ENCODE measurements around the gene TNIP3.

The TNIP3 gene

DNA sequence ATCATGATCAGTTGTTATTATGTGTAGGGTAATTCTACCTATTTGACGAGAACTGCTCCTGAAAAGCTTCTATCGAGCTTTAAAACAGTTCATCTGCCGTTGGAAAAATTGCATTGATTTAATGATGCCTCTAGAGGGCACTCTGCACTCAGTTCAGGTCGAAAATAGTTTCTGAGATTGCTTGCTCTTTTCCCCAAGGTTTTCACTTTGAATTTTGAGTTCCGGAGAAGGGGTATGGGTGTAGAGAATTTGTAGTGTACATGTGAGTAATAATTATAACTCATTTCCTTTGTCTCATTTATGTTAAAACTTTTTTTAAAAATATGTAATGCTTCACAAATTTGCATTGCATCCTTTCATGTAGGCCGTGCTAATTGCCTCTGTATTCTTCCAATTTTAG, 28.4 kb upstream of the TNIP3 start:
- Histone ChIP-seq H3K27me3 (ENCODE audit: control insufficient read depth, insufficient read depth, low read length, poor library complexity, severe bottlenecking) (no peaks in the 10 kb centered on the region), H3K4me1 (ENCODE audit: control insufficient read depth, insufficient read depth, low read length) (peaks cover 4% of the 10 kb centered on the region), H3K4me3 (ENCODE audit: insufficient read depth, low read depth, low read length) (no peak overlapping the region), H3K9me3 (ENCODE audit: control insufficient read depth, low read length) (no peaks in the 10 kb centered on the region), H3K27ac (ENCODE audit: insufficient read depth, low read depth, low read length, poor library complexity, severe bottlenecking) (no peak overlapping the region), H3K36me3 (ENCODE audit: control insufficient read depth, insufficient read depth, low read length) (no peaks in the 10 kb centered on the region)
- WGBS, 2 experiments, result 45 to 49% methylated on average over 5 of the region's 6 CpGs

DNA sequence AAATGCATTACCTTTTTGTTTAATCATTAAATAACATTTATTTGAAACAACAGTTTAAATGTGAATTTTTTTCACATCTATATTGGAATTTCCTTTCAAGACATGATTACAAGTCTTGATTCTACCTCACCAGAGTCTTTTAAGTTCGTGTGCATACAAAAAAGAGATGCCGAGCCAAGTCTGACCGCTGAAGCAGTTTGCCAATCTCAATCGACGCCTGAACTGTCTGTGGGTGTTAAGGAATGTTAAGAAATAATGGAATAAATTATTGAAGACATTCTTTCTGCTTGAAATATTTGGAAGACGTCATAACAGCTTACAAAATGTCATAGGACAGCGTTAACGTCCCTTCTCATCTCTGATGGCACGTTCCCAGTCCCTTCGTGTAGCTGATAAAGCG, 27.9 kb upstream of the TNIP3 start:
- no peaks in the 10 kb centered on the region for H3K27me3 ChIP-seq (ENCODE audit: control insufficient read depth, insufficient read depth, low read length, poor library complexity, severe bottlenecking)
- H3K9me3 ChIP-seq (ENCODE audit: control insufficient read depth, low read length), result no peaks in the 10 kb centered on the region
- H3K36me3 ChIP-seq (ENCODE audit: control insufficient read depth, insufficient read depth, low read length), result no peaks in the 10 kb centered on the region
- H3K27ac ChIP-seq (ENCODE audit: insufficient read depth, low read depth, low read length, poor library complexity, severe bottlenecking), result no peak overlapping the region
- no peak overlapping the region for H3K4me3 ChIP-seq (ENCODE audit: insufficient read depth, low read depth, low read length)
- 91 to 92% methylated on average over 11 of the region's 11 CpGs for WGBS, 2 experiments
- peaks cover 4% of the 10 kb centered on the region for H3K4me1 ChIP-seq (ENCODE audit: control insufficient read depth, insufficient read depth, low read length)

DNA sequence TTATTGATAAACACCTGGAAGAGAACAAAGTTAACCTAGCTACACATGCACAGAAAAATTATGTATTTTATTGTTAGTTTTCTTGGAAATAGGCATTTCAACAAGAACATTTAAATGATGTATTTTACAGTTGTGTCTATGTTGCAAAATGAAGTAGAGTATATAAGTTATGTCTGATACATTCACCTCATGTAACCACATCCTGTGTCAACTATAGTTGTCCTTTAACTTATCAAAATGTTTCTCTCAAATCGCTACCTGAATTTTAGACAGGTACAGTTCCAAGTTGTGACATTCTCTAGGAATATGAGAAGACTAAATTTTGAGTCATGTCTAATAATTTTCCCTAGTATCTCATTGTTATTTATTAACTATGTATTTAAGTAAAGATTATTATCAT, 27.2 kb upstream of the TNIP3 start:
- Histone ChIP-seq H3K27ac (ENCODE audit: insufficient read depth, low read depth, low read length, poor library complexity, severe bottlenecking) (no peak overlapping the region), H3K4me3 (ENCODE audit: insufficient read depth, low read depth, low read length) (no peak overlapping the region), H3K27me3 (ENCODE audit: control insufficient read depth, insufficient read depth, low read length, poor library complexity, severe bottlenecking) (no peaks in the 10 kb centered on the region), H3K4me1 (ENCODE audit: control insufficient read depth, insufficient read depth, low read length) (peaks cover 4% of the 10 kb centered on the region), H3K36me3 (ENCODE audit: control insufficient read depth, insufficient read depth, low read length) (no peaks in the 10 kb centered on the region), H3K9me3 (ENCODE audit: control insufficient read depth, low read length) (no peaks in the 10 kb centered on the region)
- WGBS, 2 experiments, result 100% methylated on average over 1 of the region's 1 CpG

DNA sequence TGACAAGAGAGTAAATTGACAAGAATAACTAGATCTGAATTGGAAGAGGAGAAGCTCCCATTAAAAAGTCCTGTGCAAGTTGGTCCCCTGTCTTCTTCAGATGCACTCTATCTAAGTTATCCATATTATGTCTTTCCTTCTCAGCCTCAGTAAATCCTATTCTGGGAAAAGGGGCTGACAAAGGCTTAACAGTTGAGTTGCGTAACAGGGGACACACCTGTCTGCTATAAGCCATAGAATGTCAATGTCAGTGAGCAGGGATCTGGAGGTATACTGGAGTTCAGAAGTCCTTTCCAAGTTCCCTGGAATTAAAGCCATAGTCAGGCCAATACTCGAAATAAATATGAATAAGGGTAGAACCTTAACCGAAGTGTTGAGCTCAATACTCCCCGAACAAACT, 26.3 kb upstream of the TNIP3 start:
- H3K4me1 ChIP-seq (ENCODE audit: control insufficient read depth, insufficient read depth, low read length), result no peaks in the 10 kb centered on the region
- no peaks in the 10 kb centered on the region for H3K9me3 ChIP-seq (ENCODE audit: control insufficient read depth, low read length)
- H3K27me3 ChIP-seq (ENCODE audit: control insufficient read depth, insufficient read depth, low read length, poor library complexity, severe bottlenecking), result no peaks in the 10 kb centered on the region
- H3K36me3 ChIP-seq (ENCODE audit: control insufficient read depth, insufficient read depth, low read length), result no peaks in the 10 kb centered on the region
- H3K27ac ChIP-seq (ENCODE audit: insufficient read depth, low read depth, low read length, poor library complexity, severe bottlenecking), result no peak overlapping the region
- no peak overlapping the region for H3K4me3 ChIP-seq (ENCODE audit: insufficient read depth, low read depth, low read length)
- WGBS, 2 experiments, result 94 to 98% methylated on average over 4 of the region's 4 CpGs

DNA sequence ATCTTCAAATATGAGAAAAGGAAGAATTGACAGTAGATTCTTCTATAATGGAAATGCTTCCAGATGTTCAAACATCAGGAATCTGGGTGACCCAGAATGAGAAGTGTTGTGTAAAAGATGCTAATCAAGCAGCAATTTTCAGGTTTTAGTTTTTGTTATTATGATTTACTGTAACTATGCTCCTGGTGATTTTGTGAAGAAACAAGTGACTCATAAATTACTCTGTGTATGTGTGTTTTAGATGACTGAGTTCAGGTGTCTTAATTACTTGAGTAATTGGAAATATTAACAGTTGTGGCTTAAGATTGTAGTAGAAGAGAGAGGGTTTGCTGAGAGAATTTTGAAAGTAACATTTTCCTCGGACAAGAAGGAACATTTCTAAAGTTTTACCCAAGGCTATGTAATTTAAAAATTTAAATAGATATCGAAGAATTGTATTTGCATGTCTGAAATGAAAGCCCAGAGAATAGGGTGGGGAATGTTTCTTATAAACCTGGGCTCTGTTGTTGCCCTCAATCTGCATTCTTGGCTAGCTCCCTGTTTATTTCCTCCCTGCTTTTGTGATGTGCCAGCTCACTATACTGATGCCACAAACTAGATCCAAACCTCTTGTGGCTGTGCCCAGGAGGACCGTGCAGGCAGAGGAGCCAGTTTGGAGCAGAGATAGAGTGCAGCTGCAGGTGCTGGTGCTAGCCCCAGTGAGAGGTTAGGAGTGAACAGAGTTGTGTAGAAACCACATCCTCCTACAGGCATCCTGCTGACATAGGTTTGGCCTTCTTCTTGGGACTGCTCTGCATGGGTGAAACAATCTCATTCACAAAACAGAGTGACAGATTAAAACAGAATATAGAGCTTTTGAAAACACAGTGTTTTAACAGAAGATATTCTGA, 25.4 kb upstream of the TNIP3 start:
- Histone ChIP-seq H3K9me3 (ENCODE audit: control insufficient read depth, low read length) (no peaks in the 10 kb centered on the region), H3K27me3 (ENCODE audit: control insufficient read depth, insufficient read depth, low read length, poor library complexity, severe bottlenecking) (no peaks in the 10 kb centered on the region), H3K4me3 (ENCODE audit: insufficient read depth, low read depth, low read length) (no peak overlapping the region), H3K4me1 (ENCODE audit: control insufficient read depth, insufficient read depth, low read length) (no peaks in the 10 kb centered on the region), H3K27ac (ENCODE audit: insufficient read depth, low read depth, low read length, poor library complexity, severe bottlenecking) (no peak overlapping the region), H3K36me3 (ENCODE audit: control insufficient read depth, insufficient read depth, low read length) (no peaks in the 10 kb centered on the region)
- 80 to 86% methylated on average over 3 of the region's 3 CpGs for WGBS, 2 experiments

DNA sequence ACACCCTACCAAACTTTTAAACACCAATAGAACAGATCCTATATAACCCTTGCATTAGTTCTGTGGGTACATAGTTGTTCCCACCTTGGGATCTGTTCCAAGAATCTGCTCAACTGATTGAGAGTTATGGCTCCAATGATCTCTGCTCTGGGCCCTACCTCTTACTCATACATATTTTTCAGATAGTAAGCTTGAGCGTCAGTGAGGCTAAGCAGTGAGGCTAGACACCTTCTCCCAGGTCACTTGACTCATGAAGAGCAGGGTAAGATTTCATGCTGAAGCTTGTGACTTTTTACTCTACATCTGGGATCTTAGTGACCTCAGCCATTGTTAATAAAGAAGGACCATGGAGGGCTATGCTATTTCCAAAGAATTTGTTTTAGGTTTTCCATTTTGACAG, 23.1 kb upstream of the TNIP3 start:
- no peak overlapping the region for H3K27ac ChIP-seq (ENCODE audit: insufficient read depth, low read depth, low read length, poor library complexity, severe bottlenecking)
- H3K4me3 ChIP-seq (ENCODE audit: insufficient read depth, low read depth, low read length), result no peak overlapping the region
- H3K36me3 ChIP-seq (ENCODE audit: control insufficient read depth, insufficient read depth, low read length), result no peaks in the 10 kb centered on the region
- H3K9me3 ChIP-seq (ENCODE audit: control insufficient read depth, low read length), result no peaks in the 10 kb centered on the region
- no peaks in the 10 kb centered on the region for H3K27me3 ChIP-seq (ENCODE audit: control insufficient read depth, insufficient read depth, low read length, poor library complexity, severe bottlenecking)
- H3K4me1 ChIP-seq (ENCODE audit: control insufficient read depth, insufficient read depth, low read length), result no peaks in the 10 kb centered on the region
- 81 to 91% methylated on average over 1 of the region's 1 CpG for WGBS, 2 experiments

DNA sequence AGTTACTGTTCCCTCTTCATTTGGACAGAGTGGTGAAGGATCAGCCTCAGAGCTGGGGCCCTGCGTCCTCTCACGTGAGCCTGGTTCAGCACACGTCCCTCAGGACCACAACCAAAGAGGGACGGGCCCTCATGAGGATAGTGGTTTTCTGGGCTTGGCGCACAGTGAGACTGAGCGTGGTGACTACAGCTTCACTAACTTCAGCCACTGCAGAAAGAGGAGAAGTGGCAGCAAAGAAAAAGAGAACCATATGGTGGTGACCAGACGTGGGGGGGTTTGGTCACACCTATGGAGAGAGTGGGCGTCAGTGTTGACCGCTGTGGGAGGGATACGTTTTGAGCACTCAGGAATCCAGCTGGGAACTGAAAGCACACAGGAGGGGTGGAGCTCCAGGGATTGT, 21.8 kb upstream of the TNIP3 start:
- Histone ChIP-seq H3K4me3 (ENCODE audit: insufficient read depth, low read depth, low read length) (no peak overlapping the region), H3K27me3 (ENCODE audit: control insufficient read depth, insufficient read depth, low read length, poor library complexity, severe bottlenecking) (no peaks in the 10 kb centered on the region), H3K9me3 (ENCODE audit: control insufficient read depth, low read length) (no peaks in the 10 kb centered on the region), H3K4me1 (ENCODE audit: control insufficient read depth, insufficient read depth, low read length) (no peaks in the 10 kb centered on the region), H3K27ac (ENCODE audit: insufficient read depth, low read depth, low read length, poor library complexity, severe bottlenecking) (no peak overlapping the region), H3K36me3 (ENCODE audit: control insufficient read depth, insufficient read depth, low read length) (no peaks in the 10 kb centered on the region)
- WGBS, 2 experiments, result 86 to 87% methylated on average over 10 of the region's 10 CpGs

DNA sequence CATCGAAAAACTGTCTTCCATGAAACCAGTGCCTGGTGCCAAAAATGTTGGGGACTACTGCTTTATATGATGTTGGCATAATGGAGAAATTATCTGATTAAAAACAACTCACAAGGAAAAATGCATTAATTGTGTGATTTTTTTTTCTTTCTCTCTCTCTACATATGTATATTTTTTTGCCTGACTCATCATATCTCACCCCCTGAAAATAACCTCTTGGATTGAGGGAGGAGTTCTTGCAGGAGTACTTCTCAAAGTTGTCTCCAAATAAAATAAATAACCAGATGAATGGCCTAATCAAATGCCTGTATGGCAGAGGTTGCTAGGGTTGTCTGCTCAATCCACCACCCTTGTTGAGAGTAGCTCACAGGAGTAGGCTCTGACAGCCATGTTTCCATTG, 19.9 kb upstream of the TNIP3 start:
- H3K9me3 ChIP-seq (ENCODE audit: control insufficient read depth, low read length), result no peaks in the 10 kb centered on the region
- no peak overlapping the region for H3K27ac ChIP-seq (ENCODE audit: insufficient read depth, low read depth, low read length, poor library complexity, severe bottlenecking)
- no peaks in the 10 kb centered on the region for H3K27me3 ChIP-seq (ENCODE audit: control insufficient read depth, insufficient read depth, low read length, poor library complexity, severe bottlenecking)
- H3K4me3 ChIP-seq (ENCODE audit: insufficient read depth, low read depth, low read length), result no peak overlapping the region
- WGBS, 2 experiments, result 89% methylated on average over 1 of the region's 1 CpG; no CpG with 5 or more reads in 1 of the 2 experiments
- H3K36me3 ChIP-seq (ENCODE audit: control insufficient read depth, insufficient read depth, low read length), result no peaks in the 10 kb centered on the region
- no peaks in the 10 kb centered on the region for H3K4me1 ChIP-seq (ENCODE audit: control insufficient read depth, insufficient read depth, low read length)

DNA sequence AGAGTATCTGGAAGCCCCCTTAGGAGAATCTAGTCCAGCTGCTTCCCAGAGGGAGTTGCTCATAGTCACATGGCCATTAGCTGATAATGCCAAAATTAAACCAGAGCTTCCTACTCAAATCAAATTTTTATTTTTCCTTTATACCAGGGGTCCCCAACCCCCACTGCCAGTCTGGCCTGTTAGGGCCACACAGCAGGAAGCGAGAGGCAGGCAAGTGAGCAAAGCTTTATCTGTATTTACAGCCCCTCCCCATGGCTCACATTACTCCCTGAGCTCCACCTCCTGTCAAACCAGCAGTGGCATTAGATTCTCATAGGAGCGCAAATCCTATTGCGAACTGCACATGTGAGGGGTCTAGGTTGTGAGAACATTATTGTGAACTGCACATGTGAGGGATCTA, 19.2 kb upstream of the TNIP3 start:
- H3K4me1 ChIP-seq (ENCODE audit: control insufficient read depth, insufficient read depth, low read length), result no peaks in the 10 kb centered on the region
- no peaks in the 10 kb centered on the region for H3K9me3 ChIP-seq (ENCODE audit: control insufficient read depth, low read length)
- H3K4me3 ChIP-seq (ENCODE audit: insufficient read depth, low read depth, low read length), result no peak overlapping the region
- H3K27ac ChIP-seq (ENCODE audit: insufficient read depth, low read depth, low read length, poor library complexity, severe bottlenecking), result no peak overlapping the region
- 95 to 96% methylated on average over 3 of the region's 3 CpGs for WGBS, 2 experiments
- H3K36me3 ChIP-seq (ENCODE audit: control insufficient read depth, insufficient read depth, low read length), result no peaks in the 10 kb centered on the region
- H3K27me3 ChIP-seq (ENCODE audit: control insufficient read depth, insufficient read depth, low read length, poor library complexity, severe bottlenecking), result no peaks in the 10 kb centered on the region

DNA sequence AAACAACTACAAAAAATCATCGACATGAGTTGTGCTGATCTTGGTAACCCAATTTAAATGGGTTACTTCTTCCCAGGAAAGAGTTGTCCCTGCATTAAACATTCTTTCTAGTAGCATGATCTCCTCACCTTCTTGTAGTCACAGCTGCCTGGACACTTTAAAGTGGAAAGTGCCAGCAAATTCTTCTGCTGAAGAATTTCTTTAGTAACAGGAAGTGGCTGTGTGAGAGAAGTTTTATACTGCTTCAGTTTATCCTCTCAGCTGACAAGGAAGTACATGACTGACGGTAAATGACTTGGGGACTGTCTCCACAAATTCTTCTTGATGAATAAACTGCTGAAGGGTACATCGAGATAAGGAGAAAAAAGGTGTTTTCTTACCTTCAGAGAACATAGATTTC, 18.2 kb upstream of the TNIP3 start:
- H3K9me3 ChIP-seq (ENCODE audit: control insufficient read depth, low read length), result no peaks in the 10 kb centered on the region
- no peak overlapping the region for H3K27ac ChIP-seq (ENCODE audit: insufficient read depth, low read depth, low read length, poor library complexity, severe bottlenecking)
- 94 to 97% methylated on average over 3 of the region's 3 CpGs for WGBS, 2 experiments
- no peaks in the 10 kb centered on the region for H3K4me1 ChIP-seq (ENCODE audit: control insufficient read depth, insufficient read depth, low read length)
- no peaks in the 10 kb centered on the region for H3K27me3 ChIP-seq (ENCODE audit: control insufficient read depth, insufficient read depth, low read length, poor library complexity, severe bottlenecking)
- H3K4me3 ChIP-seq (ENCODE audit: insufficient read depth, low read depth, low read length), result no peak overlapping the region
- H3K36me3 ChIP-seq (ENCODE audit: control insufficient read depth, insufficient read depth, low read length), result no peaks in the 10 kb centered on the region
